Fibroblast of lung (primary cell): ENCODE results near the gene PIK3AP1. TPM values are rescaled to one million over a fixed set of nuclear protein-coding genes. Genes with fewer than 3 reads are reported as not detected.

Source experiments
- DNase-seq, 2 donors: peaks; one replicate each; pipeline versions ENCODE4 v3.0.0 to v3.0.0-alpha.2; 2010; ENCODE audit warnings: low read depth in 2 of 2
- H2AFZ ChIP-seq: 2 replicates; pipeline ENCODE4 v1.5.1; 2012; ENCODE audit warnings: low read length, control low read depth, inconsistent platforms
- H3K27ac ChIP-seq: 2 replicates; pipeline ENCODE4 v1.5.1; 2011; ENCODE audit warnings: low read length, control low read depth; ENCODE audit not compliant: insufficient read depth
- H3K27me3 ChIP-seq: 2 replicates; pipeline ENCODE4 v1.5.1; 2011; ENCODE audit warnings: mild to moderate bottlenecking, low read length; ENCODE audit not compliant: control insufficient read depth, insufficient read depth
- H3K36me3 ChIP-seq: 2 replicates; pipeline ENCODE4 v1.5.1; 2011; ENCODE audit warnings: low read length; ENCODE audit not compliant: control insufficient read depth, insufficient read depth
- H3K4me1 ChIP-seq: 2 replicates; pipeline ENCODE4 v1.5.1; 2011; ENCODE audit warnings: low read length; ENCODE audit not compliant: control insufficient read depth, insufficient read depth; ENCODE audit errors: extremely low read depth
- H3K4me2 ChIP-seq: 2 replicates; pipeline ENCODE4 v1.5.1; 2011; ENCODE audit warnings: low read length, control low read depth; ENCODE audit not compliant: insufficient read depth; ENCODE audit errors: extremely low read depth
- H3K4me3 ChIP-seq, 4 experiments: fragments of 200-600 bp in 1 of 4; sonication (generic) in 1 of 4; replicated peaks in 1 of 4; 2 replicates each; pipeline ENCODE4 v1.5.1; 2011 to 2016; ENCODE audit warnings: low read length in 4 of 4, low read depth in 3 of 4, mild to moderate bottlenecking in 3 of 4, control low read depth in 2 of 4, inconsistent platforms in 1 of 4, mixed read lengths in 1 of 4; ENCODE audit not compliant: insufficient read depth in 1 of 4; ENCODE audit errors: control extremely low read depth in 1 of 4
- H3K79me2 ChIP-seq: 2 replicates; pipeline ENCODE4 v1.5.1; 2012; ENCODE audit warnings: mild to moderate bottlenecking, low read length, inconsistent platforms; ENCODE audit not compliant: control insufficient read depth, insufficient read depth
- H3K9ac ChIP-seq: 2 replicates; pipeline ENCODE4 v1.5.1; 2011; ENCODE audit warnings: mild to moderate bottlenecking, low read length, control low read depth; ENCODE audit not compliant: insufficient read depth
- H3K9me3 ChIP-seq: 2 replicates; pipeline ENCODE4 v1.5.1; 2012; ENCODE audit warnings: low read depth, low read length; ENCODE audit not compliant: control insufficient read depth, insufficient read depth
- H4K20me1 ChIP-seq: 2 replicates; pipeline ENCODE4 v1.5.1; 2011; ENCODE audit warnings: low read length; ENCODE audit not compliant: control insufficient read depth, insufficient read depth; ENCODE audit errors: extremely low read depth
- CTCF ChIP-seq, 2 donors: IDR thresholded peaks in 1 of 2; conservative IDR thresholded peaks in 1 of 2; 1 replicate in 1 of 2; 2 replicates in 1 of 2; pipeline ENCODE4 v1.5.1; 2011 to 2012; ENCODE audit warnings: low read length in 2 of 2, control low read depth in 1 of 2, inconsistent platforms in 1 of 2, low read depth in 1 of 2, mild to moderate bottlenecking in 1 of 2
- EZH2 ChIP-seq: IDR thresholded peaks from 2 replicates; pipeline ENCODE4 v1.5.1; 2012; ENCODE audit warnings: low read length, control low read depth, mild to moderate bottlenecking; ENCODE audit errors: missing control alignments
- polyA plus RNA-seq, 2 donors: library from polyadenylated mRNA; depleted of rRNA in 1 of 2; stranded (reverse) in 1 of 2; unstranded in 1 of 2; fragments of >200 nt; gene quantifications; 2 replicates each; pipeline ENCODE4 v1.2.1, GENCODE V29; 2011 to 2012; ENCODE audit warnings: missing spikeins in 1 of 2
- total RNA-seq: library from RNA; depleted of rRNA; stranded (reverse); fragments of >200 nt; gene quantifications from 2 replicates; pipeline ENCODE4 v1.2.1, GENCODE V29; 2014

The PIK3AP1 gene
- total and polyA plus RNA-seq, 2 donors (not counting 1 experiment from before 2014, with no cell fraction given), result 0.17 to 0.24 TPM

GRCh38 chr10:96708456-96708855, 11.9 kb downstream of the PIK3AP1 start:
- Histone ChIP-seq H3K36me3 (no peaks in the 10 kb centered on the region), H3K9ac (no peak overlapping the region), H3K79me2 (no peaks in the 10 kb centered on the region), H3K4me1 (no peaks in the 10 kb centered on the region), H3K9me3 (no peaks in the 10 kb centered on the region), H2AFZ (no peak overlapping the region), H3K4me3 (no peak overlapping the region), H3K27me3 (no peaks in the 10 kb centered on the region), H3K4me2 (no peak overlapping the region), H3K27ac (no peak overlapping the region), H4K20me1 (no peaks in the 10 kb centered on the region)
- no peak for DNase-seq
- TF ChIP-seq EZH2 (no peak), CTCF (conservative IDR thresholded peaks at IDR 0.05 in 1 of 2, IDR thresholded peaks at IDR 0.05 in 1 of 2; ENCODE audit: low read depth in 1 of 2, low read length in 2 of 2) (no peak)

GRCh38 chr10:96706331-96706853, 13.9 kb downstream of the PIK3AP1 start:
- no peak overlapping the region for H3K27ac ChIP-seq
- H3K9me3 ChIP-seq, result no peaks in the 10 kb centered on the region
- H3K36me3 ChIP-seq, result no peaks in the 10 kb centered on the region
- H3K4me1 ChIP-seq, result no peaks in the 10 kb centered on the region
- no peak overlapping the region for H2AFZ ChIP-seq
- no peaks in the 10 kb centered on the region for H4K20me1 ChIP-seq
- H3K4me2 ChIP-seq, result no peak overlapping the region
- no peak overlapping the region for H3K9ac ChIP-seq
- H3K79me2 ChIP-seq, result no peaks in the 10 kb centered on the region
- no peak overlapping the region for H3K4me3 ChIP-seq
- TF ChIP-seq CTCF (conservative IDR thresholded peaks at IDR 0.05 in 1 of 2, IDR thresholded peaks at IDR 0.05 in 1 of 2; ENCODE audit: low read depth in 1 of 2, low read length in 2 of 2), result no peak
- TF ChIP-seq EZH2, result no peak
- DNase-seq, result no peak
- no peaks in the 10 kb centered on the region for H3K27me3 ChIP-seq

- no peak overlapping the region for H3K9ac ChIP-seq
- DNase-seq, result no peak
- no peaks in the 10 kb centered on the region for H3K79me2 ChIP-seq
- H3K9me3 ChIP-seq, result no peaks in the 10 kb centered on the region
- H3K4me3 ChIP-seq, result no peak overlapping the region
- H3K36me3 ChIP-seq, result no peaks in the 10 kb centered on the region
- H3K4me2 ChIP-seq, result no peak overlapping the region
- no peaks in the 10 kb centered on the region for H3K4me1 ChIP-seq
- H3K27me3 ChIP-seq, result no peaks in the 10 kb centered on the region
- H4K20me1 ChIP-seq, result no peaks in the 10 kb centered on the region
- no peak for TF ChIP-seq EZH2
- no peak for TF ChIP-seq CTCF (conservative IDR thresholded peaks at IDR 0.05 in 1 of 2, IDR thresholded peaks at IDR 0.05 in 1 of 2; ENCODE audit: low read depth in 1 of 2, low read length in 2 of 2)
- H2AFZ ChIP-seq, result no peak overlapping the region
- no peak overlapping the region for H3K27ac ChIP-seq
Observed at GRCh38 chr10:96705134-96705533, 15.2 kb downstream of the PIK3AP1 start.
